Measurements from ENCODE around the gene SLC25A28. TPM values are rescaled to one million over a fixed set of nuclear protein-coding genes. Genes with fewer than 3 reads are reported as not detected.

Gene SLC25A28
- total and polyA plus RNA-seq, 2 donors (not counting 1 experiment from before 2014, with no cell fraction given): 96.4 to 224 TPM

- Mint-ChIP-seq H3K4me1 (peaks cover 52% of the 10 kb centered on the region), H3K27me3 (no peaks in the 10 kb centered on the region), H3K27ac (peak overlapping the region; percentile 80), H3K9me3 (ENCODE audit: insufficient read depth) (no peaks in the 10 kb centered on the region), H3K4me3 (peak overlapping the region; percentile 82)
- Histone ChIP-seq H3K9me3 (ENCODE audit: control extremely low read depth in 1 of 3, control insufficient read depth in 2 of 3, insufficient read depth in 1 of 3, low read length in 2 of 3) (no peaks in the 10 kb centered on the region), H4K20me1 (ENCODE audit: control insufficient read depth, insufficient read depth, low read length, poor library complexity, severe bottlenecking) (peaks cover 10% of the 10 kb centered on the region), H3K79me2 (ENCODE audit: control insufficient read depth, insufficient read depth, low read length) (peaks cover 47% of the 10 kb centered on the region), H3K9ac (ENCODE audit: low read length) (peak overlapping the region; percentile 75), H3K4me3 (ENCODE audit: control extremely low read depth in 1 of 5, extremely low read depth in 1 of 5, insufficient read depth in 1 of 5, low read depth in 2 of 5, low read length in 4 of 5) (peak overlapping the region; percentile 59 to 96 (median 82)), H3K27me3 (replicated peaks in 1 of 4; ENCODE audit: control extremely low read depth in 1 of 4, control insufficient read depth in 3 of 4, insufficient read depth in 4 of 4, low read length in 3 of 4) (no peaks in the 10 kb centered on the region), H3K4me2 (replicated peaks; ENCODE audit: low read depth, low read length, poor library complexity, severe bottlenecking) (peak overlapping the region; percentile 94), H2AFZ (ENCODE audit: insufficient read depth, low read depth, low read length, poor library complexity, severe bottlenecking) (peak overlapping the region; percentile 44), H3K4me1 (ENCODE audit: control insufficient read depth in 2 of 2, insufficient read depth in 2 of 2, low read length in 2 of 2) (peaks cover 30 to 35% of the 10 kb centered on the region in 2 donors), H3K27ac (ENCODE audit: low read length in 2 of 2) (peak overlapping the region; percentile 86 to 96), H3K36me3 (replicated peaks in 1 of 2; ENCODE audit: control extremely low read depth in 1 of 2, control insufficient read depth in 1 of 2, extremely low read depth in 1 of 2, insufficient read depth in 2 of 2, low read length in 1 of 2) (peaks cover 0 to 4% of the 10 kb centered on the region in 2 experiments)
- DNase-seq (peak; percentile 81), ATAC-seq (ENCODE audit: low read depth) (no peak)
- CTCF ChIA-PET: interaction anchor here (0.6 to 15.3 kb wide), 4 partner anchors 8 to 183 kb away, joined by 3 to 353 read pairs (median 4); no protein-coding TSS in a partner anchor
- POLR2A ChIA-PET: interaction anchor here (0.6 to 2.3 kb wide), 5 partner anchors 40 to 1145 kb away, joined by 4 to 12 read pairs (median 5); partner anchors contain the start of genes COX15, CUTC, ENTPD7 and GOT1
- intact Hi-C loops (cut with micrococcal nuclease): loop anchor here (5.0 to 10.0 kb wide), 2 partner anchors 388 to 566 kb away; partner anchors contain the start of genes DNMBP and ERLIN1
- TF ChIP-seq CTCF (IDR thresholded peaks at IDR 0.05) (no peak), EZH2 (IDR thresholded peaks at IDR 0.05; ENCODE audit: borderline replicate concordance, insufficient read depth, low read depth, low read length, poor library complexity, severe bottlenecking) (no peak)
- WGBS (ENCODE audit: insufficient coverage): 0% methylated on average over 9 of the region's 9 CpGs
Observed at GRCh38 chr10:99619090-99619800, 994 bp downstream of the SLC25A28 start.

GRCh38 chr10:99617696-99618095 lies 2.5 kb downstream of the SLC25A28 start:
- Mint-ChIP-seq H3K4me1 (peaks cover 52% of the 10 kb centered on the region), H3K27me3 (no peaks in the 10 kb centered on the region), H3K27ac (peak overlapping the region; percentile 38), H3K4me3 (peak overlapping the region; percentile 26), H3K9me3 (ENCODE audit: insufficient read depth) (no peaks in the 10 kb centered on the region)
- intact Hi-C loops (cut with micrococcal nuclease): loop anchor here (5.0 to 10.0 kb wide), 2 partner anchors 390 to 567 kb away; partner anchors contain the start of genes DNMBP and ERLIN1
- CTCF ChIA-PET: interaction anchor here (0.6 to 15.3 kb wide), 5 partner anchors 19 to 181 kb away, joined by 3 to 353 read pairs (median 5); no protein-coding TSS in a partner anchor
- DNase-seq: no peak
- H4K20me1 ChIP-seq (ENCODE audit: control insufficient read depth, insufficient read depth, low read length, poor library complexity, severe bottlenecking): peaks cover 21% of the 10 kb centered on the region
- H3K9ac ChIP-seq (ENCODE audit: low read length): no peak overlapping the region
- peaks cover 30 to 35% of the 10 kb centered on the region in 2 donors for H3K4me1 ChIP-seq (ENCODE audit: control insufficient read depth in 2 of 2, insufficient read depth in 2 of 2, low read length in 2 of 2)
- ATAC-seq (ENCODE audit: low read depth): no peak
- H3K36me3 ChIP-seq (replicated peaks in 1 of 2; ENCODE audit: control extremely low read depth in 1 of 2, control insufficient read depth in 1 of 2, extremely low read depth in 1 of 2, insufficient read depth in 2 of 2, low read length in 1 of 2): peaks cover 0 to 13% of the 10 kb centered on the region in 2 experiments
- POLR2A ChIA-PET: no interaction called here
- H3K9me3 ChIP-seq (ENCODE audit: control extremely low read depth in 1 of 3, control insufficient read depth in 2 of 3, insufficient read depth in 1 of 3, low read length in 2 of 3): no peaks in the 10 kb centered on the region
- WGBS (ENCODE audit: insufficient coverage): 0% methylated on average over 1 of the region's 2 CpGs
- no peak overlapping the region for H2AFZ ChIP-seq (ENCODE audit: insufficient read depth, low read depth, low read length, poor library complexity, severe bottlenecking)
- peak overlapping the region; percentile 94 for H3K4me2 ChIP-seq (replicated peaks; ENCODE audit: low read depth, low read length, poor library complexity, severe bottlenecking)
- no peak for TF ChIP-seq EZH2 (IDR thresholded peaks at IDR 0.05; ENCODE audit: borderline replicate concordance, insufficient read depth, low read depth, low read length, poor library complexity, severe bottlenecking)
- no peak for TF ChIP-seq CTCF (IDR thresholded peaks at IDR 0.05)
- H3K27me3 ChIP-seq (replicated peaks in 1 of 4; ENCODE audit: control extremely low read depth in 1 of 4, control insufficient read depth in 3 of 4, insufficient read depth in 4 of 4, low read length in 3 of 4): no peaks in the 10 kb centered on the region
- H3K79me2 ChIP-seq (ENCODE audit: control insufficient read depth, insufficient read depth, low read length): peaks cover 63% of the 10 kb centered on the region
- H3K4me3 ChIP-seq (ENCODE audit: control extremely low read depth in 1 of 5, extremely low read depth in 1 of 5, insufficient read depth in 1 of 5, low read depth in 2 of 5, low read length in 4 of 5): no peak overlapping the region
- peak overlapping the region in 1 of 2 donors; percentile 96 for H3K27ac ChIP-seq (ENCODE audit: low read length in 2 of 2)
